Measurements from ENCODE around the gene EGLN1.
"Not testable (repeated sequence)": the region's sequence is repeated elsewhere in the genome, so short reads cannot be mapped to it uniquely, and the experiment has no call there.

The EGLN1 gene

GRCh38 chr1:231357831-231358354, 64.2 kb downstream of the EGLN1 start:
- ATAC-seq = peak; percentile 72 to 76

- no peak for ATAC-seq
These were observed 64.8 kb downstream of the EGLN1 start for GRCh38 chr1:231357187-231357772.

GRCh38 chr1:231355171-231355570, 66.9 kb downstream of the EGLN1 start:
- ATAC-seq = no peak

GRCh38 chr1:231354330-231355020, 67.6 kb downstream of the EGLN1 start:
- ATAC-seq = no peak

- ATAC-seq = no peak
These were observed 69.0 kb downstream of the EGLN1 start for GRCh38 chr1:231353086-231353485.

GRCh38 chr1:231351816-231352215, 70.3 kb downstream of the EGLN1 start:
- no peak for ATAC-seq

GRCh38 chr1:231348856-231349255, 73.2 kb downstream of the EGLN1 start:
- ATAC-seq = not testable (repeated sequence)

GRCh38 chr1:231348442-231348841, 73.6 kb downstream of the EGLN1 start:
- ATAC-seq = no peak

GRCh38 chr1:231347961-231348360, 74.1 kb downstream of the EGLN1 start:
- ATAC-seq = no peak

GRCh38 chr1:231340328-231341013, 81.6 kb downstream of the EGLN1 start:
- no peak for ATAC-seq

GRCh38 chr1:231338270-231339128, 83.6 kb downstream of the EGLN1 start, which contains the start of gene SPRTN:
TSS of gene SPRTN (plus strand) at chr1:231338293. CDS start at chr1:231338384, 91 bp downstream.
- ATAC-seq = peak in 1 of 2 donors; percentile 1

GRCh38 chr1:231337472-231338269, 84.4 kb downstream of the EGLN1 start, which contains the start of gene EXOC8:
TSS of gene EXOC8 (minus strand) at chr1:231337852. CDS start at chr1:231337745, 107 bp downstream.
- ATAC-seq = peak; percentile 79 to 80

GRCh38 chr1:231337043-231337471, 85.0 kb downstream of the EGLN1 start:
- ATAC-seq = peak in 1 of 2 donors; percentile 1

- ATAC-seq = no peak
These were observed 86.2 kb downstream of the EGLN1 start for GRCh38 chr1:231335663-231336602.

- no peak for ATAC-seq
These were observed 87.1 kb downstream of the EGLN1 start for GRCh38 chr1:231334952-231335351.

- no peak for ATAC-seq
These were observed 87.9 kb downstream of the EGLN1 start for GRCh38 chr1:231334079-231334666.

- ATAC-seq = no peak
These were observed 89.3 kb downstream of the EGLN1 start for GRCh38 chr1:231332761-231333160.

- no peak for ATAC-seq
These were observed 92.6 kb downstream of the EGLN1 start for GRCh38 chr1:231329483-231329882.

GRCh38 chr1:231327617-231328016, 94.5 kb downstream of the EGLN1 start:
- no peak for ATAC-seq

- ATAC-seq = no peak
These were observed 95.8 kb downstream of the EGLN1 start for GRCh38 chr1:231326248-231326647.

All from activated CD4-positive, CD25-positive, alpha-beta regulatory T cell treated with anti-CD3 and anti-CD28 coated beads, Interleukin-2, amount 50 U/mL, for 24 hours (primary cell).